Measurements from ENCODE around the gene GMIP. TPM values are rescaled to one million over a fixed set of nuclear protein-coding genes. Genes with fewer than 3 reads are reported as not detected.

GMIP gene
- total RNA-seq, 4 donors from 2014 or later: 6.9 to 15.9 (median 7.5) TPM

- Histone ChIP-seq H3K4me3 (no peak overlapping the region), H3K4me1 (peaks cover 14 to 19% (median 17%) of the 10 kb centered on the region in 4 donors), H3K9me3 (no peaks in the 10 kb centered on the region), H3K27ac (replicated peaks in 1 of 4) (no peak overlapping the region), H3K36me3 (peaks cover 0 to 5% (median 2%) of the 10 kb centered on the region in 4 donors), H3K27me3 (peaks cover 0 to 33% (median 10%) of the 10 kb centered on the region in 4 donors)
- intact Hi-C loops (cut with DNase I): no loop called here
- DNase-seq (ENCODE audit: extremely low spot score): no peak
- TF ChIP-seq CTCF (IDR thresholded peaks at IDR 0.05) (no peak), EP300 (IDR thresholded peaks at IDR 0.05) (no peak), POLR2AphosphoS5 (IDR thresholded peaks at IDR 0.05) (no peak), POLR2A (IDR thresholded peaks at IDR 0.05; ENCODE audit: low read depth) (no peak)
- 95% methylated on average over 28 of the region's 48 CpGs for WGBS
These were observed 16.7 kb downstream of the GMIP start for GRCh38 chr19:19626516-19627472.

- H3K4me3 ChIP-seq: no peak overlapping the region
- no peaks in the 10 kb centered on the region for H3K9me3 ChIP-seq
- no peak for DNase-seq (ENCODE audit: extremely low spot score)
- peaks cover 14 to 20% (median 19%) of the 10 kb centered on the region in 4 donors for H3K4me1 ChIP-seq
- TF ChIP-seq EP300 (IDR thresholded peaks at IDR 0.05): no peak
- TF ChIP-seq POLR2A (IDR thresholded peaks at IDR 0.05; ENCODE audit: low read depth): no peak
- no peak for TF ChIP-seq CTCF (IDR thresholded peaks at IDR 0.05)
- no peak for TF ChIP-seq POLR2AphosphoS5 (IDR thresholded peaks at IDR 0.05)
- no peak overlapping the region for H3K27ac ChIP-seq (replicated peaks in 1 of 4)
- H3K36me3 ChIP-seq: no peaks in the 10 kb centered on the region
- intact Hi-C loops (cut with DNase I): no loop called here
- peaks cover 0 to 33% (median 10%) of the 10 kb centered on the region in 4 donors for H3K27me3 ChIP-seq
- 88% methylated on average over 16 of the region's 19 CpGs for WGBS
These were observed 19.4 kb downstream of the GMIP start for GRCh38 chr19:19624032-19624570.

- no peak for DNase-seq (ENCODE audit: extremely low spot score)
- no peak for TF ChIP-seq EP300 (IDR thresholded peaks at IDR 0.05)
- TF ChIP-seq CTCF (IDR thresholded peaks at IDR 0.05): no peak
- TF ChIP-seq POLR2A (IDR thresholded peaks at IDR 0.05; ENCODE audit: low read depth): no peak
- no peak for TF ChIP-seq POLR2AphosphoS5 (IDR thresholded peaks at IDR 0.05)
- no peak overlapping the region for H3K27ac ChIP-seq (replicated peaks in 1 of 4)
- H3K4me3 ChIP-seq: no peak overlapping the region
- no peaks in the 10 kb centered on the region for H3K36me3 ChIP-seq
- H3K27me3 ChIP-seq: peaks cover 5 to 34% (median 7%) of the 10 kb centered on the region in 4 donors
- H3K9me3 ChIP-seq: no peaks in the 10 kb centered on the region
- intact Hi-C loops (cut with DNase I): no loop called here
- WGBS: 78% methylated on average over 5 of the region's 5 CpGs
- H3K4me1 ChIP-seq: peaks cover 10 to 22% (median 21%) of the 10 kb centered on the region in 4 donors
These were observed 20.1 kb downstream of the GMIP start for GRCh38 chr19:19623383-19623782.

- WGBS: 74% methylated on average over 7 of the region's 7 CpGs
- H3K9me3 ChIP-seq: no peaks in the 10 kb centered on the region
- H3K27me3 ChIP-seq: peaks cover 0 to 41% (median 6%) of the 10 kb centered on the region in 4 donors
- intact Hi-C loops (cut with DNase I): no loop called here
- no peak overlapping the region for H3K4me3 ChIP-seq
- no peak overlapping the region for H3K27ac ChIP-seq (replicated peaks in 1 of 4)
- no peak for TF ChIP-seq POLR2AphosphoS5 (IDR thresholded peaks at IDR 0.05)
- no peak for TF ChIP-seq CTCF (IDR thresholded peaks at IDR 0.05)
- TF ChIP-seq EP300 (IDR thresholded peaks at IDR 0.05): no peak
- H3K36me3 ChIP-seq: no peaks in the 10 kb centered on the region
- no peak for DNase-seq (ENCODE audit: extremely low spot score)
- H3K4me1 ChIP-seq: peaks cover 2 to 15% (median 13%) of the 10 kb centered on the region in 4 donors
These were observed 23.6 kb downstream of the GMIP start for GRCh38 chr19:19619849-19620210.

All from esophagus muscularis mucosa (tissue), 4 donors.